HepG2 (cell line): ENCODE data around the gene SYNDIG1. TPM values are rescaled to one million over a fixed set of nuclear protein-coding genes. Genes with fewer than 3 reads are reported as not detected.

Experiments
- ATAC-seq: fragments of 200-7000 bp; cut with Tn5 transposase; 3 replicates; pipeline ENCODE4 v1.9.1; 2020; ENCODE audit warnings: mild to moderate bottlenecking, moderate library complexity
- BruUV-seq: library from RNA; stranded (reverse); fragments of 400-500 nt; replicated peaks from 2 replicates; lab custom pipeline; 2021; lab: Mats Ljungman, UMichigan
- CTCF ChIA-PET: fragments of 300-600 bp; formaldehyde crosslinking; extraction: SDS; loops from one replicate; lab custom pipeline; 2021; ENCODE audit warnings: low total read pairs, inconsistent platforms, low intra/inter-chr PET ratio; lab: Yijun Ruan, JAX
- POLR2A ChIA-PET: fragments of 350-600 bp; sonication (Branson Sonifier 250); formaldehyde crosslinking; loops from one replicate; lab custom pipeline; 2020; ENCODE audit warnings: antibody characterized with exemption, inconsistent platforms; lab: Yijun Ruan, JAX
- DNase-seq: peaks from one replicate; pipeline ENCODE4 v3.0.0-alpha.2; 2015; ENCODE audit warnings: low spot score
- FAIRE-seq: peaks from 3 replicates; lab custom pipeline; 2011; peaks lifted over from hg19 to GRCh38; lab: Jason Lieb, UNC
- H2AFZ ChIP-seq: one replicate; pipeline ENCODE4 v1.6.1; 2011; ENCODE audit warnings: low read length, inconsistent platforms
- H3K27ac ChIP-seq: fragments of 300-600 bp; 3 replicates; pipeline ENCODE4 v1.8.0; 2011; ENCODE audit warnings: mixed run types, mild to moderate bottlenecking, mixed read lengths, low read length, inconsistent platforms; ENCODE audit not compliant: insufficient read depth; ENCODE audit errors: extremely low read length
- H3K27me3 ChIP-seq, 2 experiments: fragments of 200-600 bp in 1 of 2; 2 replicates in 1 of 2; 3 replicates in 1 of 2; pipeline versions ENCODE4 v1.6.0 to v1.8.0; 2011; ENCODE audit warnings: low read length in 2 of 2, mild to moderate bottlenecking in 2 of 2, moderate library complexity in 2 of 2, inconsistent platforms in 1 of 2; ENCODE audit not compliant: insufficient read depth in 2 of 2, control insufficient read depth in 1 of 2
- H3K36me3 ChIP-seq, 2 experiments: fragments of 200-600 bp in 1 of 2; replicated peaks in 1 of 2; 2 replicates in 1 of 2; 3 replicates in 1 of 2; pipeline versions ENCODE4 v1.5.1 to v1.8.0; 2011; ENCODE audit warnings: low read length in 2 of 2, inconsistent platforms in 1 of 2; ENCODE audit not compliant: insufficient read depth in 2 of 2, control insufficient read depth in 1 of 2
- H3K4me1 ChIP-seq: 2 replicates; pipeline ENCODE4 v1.5.1; 2012; ENCODE audit warnings: low read length, inconsistent platforms; ENCODE audit not compliant: insufficient read depth
- H3K4me2 ChIP-seq: 2 replicates; pipeline ENCODE4 v1.6.0; 2011; ENCODE audit warnings: low read depth, low read length, inconsistent platforms
- H3K4me3 ChIP-seq, 3 experiments: fragments of 200-600 bp in 1 of 3; sonication (generic), shearing (Covaris generic) in 1 of 3; replicated peaks in 1 of 3; 2 replicates each; pipeline ENCODE4 v1.5.1; 2011 to 2016; ENCODE audit warnings: low read length in 3 of 3, inconsistent platforms in 2 of 3, low read depth in 2 of 3, mild to moderate bottlenecking in 2 of 3, control low read depth in 1 of 3, mixed read lengths in 1 of 3; ENCODE audit not compliant: insufficient read depth in 1 of 3
- H3K79me2 ChIP-seq: one replicate; pipeline ENCODE4 v1.6.1; 2011; ENCODE audit warnings: low read length, inconsistent platforms; ENCODE audit not compliant: insufficient read depth
- H3K9ac ChIP-seq: 2 replicates; pipeline ENCODE4 v1.6.0; 2011; ENCODE audit warnings: mild to moderate bottlenecking, low read depth, low read length, inconsistent platforms; ENCODE audit not compliant: insufficient read depth
- H3K9me3 ChIP-seq: 2 replicates; pipeline ENCODE4 v1.5.1; 2012; ENCODE audit warnings: mild to moderate bottlenecking, low read length
- H4K20me1 ChIP-seq: 2 replicates; pipeline ENCODE4 v1.6.0; 2011; ENCODE audit warnings: inconsistent platforms, mild to moderate bottlenecking, low read length, moderate library complexity; ENCODE audit not compliant: insufficient read depth
- CENPX ChIP-seq: sonication (generic); formaldehyde crosslinking; IDR thresholded peaks from 2 replicates; pipeline ENCODE4 v1.9.0; 2021; ENCODE audit warnings: mild to moderate bottlenecking, missing genetic modification reagents, moderate library complexity
- HOXD1 ChIP-seq: sonication (generic); formaldehyde crosslinking; IDR thresholded peaks from 2 replicates; pipeline ENCODE4 v1.5.0; 2020; ENCODE audit warnings: missing genetic modification reagents
- NBN ChIP-seq: fragments of 450-650 bp; conservative IDR thresholded peaks from 2 replicates; pipeline ENCODE4 v1.6.1; 2017
- RFX3 ChIP-seq: IDR thresholded peaks from 2 replicates; pipeline ENCODE4 v1.6.1; 2016; ENCODE audit warnings: missing biosample characterization, missing genetic modification reagents
- SP140L ChIP-seq: sonication (generic); formaldehyde crosslinking; IDR thresholded peaks from 2 replicates; pipeline ENCODE4 v1.4.0; 2020; ENCODE audit warnings: missing genetic modification reagents, borderline replicate concordance
- SRF ChIP-seq: IDR thresholded peaks from 2 replicates; pipeline ENCODE4 v1.6.1; 2011; ENCODE audit warnings: mild to moderate bottlenecking, low read depth, low read length, moderate library complexity
- STAT5B ChIP-seq: sonication (generic); formaldehyde crosslinking; IDR thresholded peaks from 2 replicates; pipeline ENCODE4 v1.4.0; 2020; ENCODE audit warnings: missing genetic modification reagents
- ZNF512 ChIP-seq: sonication (generic); formaldehyde crosslinking; IDR thresholded peaks from 2 replicates; pipeline ENCODE4 v1.4.0; 2020; ENCODE audit warnings: mild to moderate bottlenecking, missing genetic modification reagents
- ZNF704 ChIP-seq: sonication (generic); formaldehyde crosslinking; IDR thresholded peaks from 2 replicates; pipeline ENCODE4 v1.8.1; 2023; ENCODE audit warnings: mild to moderate bottlenecking, inconsistent platforms, moderate library complexity, missing genetic modification reagents, borderline replicate concordance
- ZNF784 ChIP-seq: sonication (generic); formaldehyde crosslinking; IDR thresholded peaks from 2 replicates; pipeline ENCODE4 v1.5.1; 2020; ENCODE audit warnings: missing genetic modification reagents, mild to moderate bottlenecking, borderline replicate concordance
- WGBS: methylation state at CpG from one replicate; pipeline ENCODE4 v1.1.6; 2017; ENCODE audit warnings: low lambda C conversion rate; 5-methylcytosine and 5-hydroxymethylcytosine counted together
- in situ Hi-C: cut with HindIII; loops from 2 replicates; pipeline ENCODE4 v1.10.0; 2017; ENCODE audit warnings: low pct_unique_long_range_greater_than_20kb; ENCODE audit not compliant: extremely low pct_ligation_motif_present
- intact Hi-C: fragments of 100-400 bp; cut with micrococcal nuclease; formaldehyde crosslinking; loops from one replicate; pipeline ENCODE4 v1.10.0; 2022; ENCODE audit not compliant: unreplicated experiment
- polyA plus RNA-seq, 8 experiments: library from polyadenylated mRNA; depleted of rRNA in 3 of 8; stranded (reverse) in 7 of 8; unstranded in 1 of 8; fragments of >200 nt; fragmentation: Illumina TruSeq in 4 of 8; extraction: Trizol in 4 of 8; gene quantifications; 2 replicates each; pipeline versions ENCODE4 v1.2.1 to v1.2.3, GENCODE V29; 2011 to 2016; ENCODE audit warnings: low read depth in 4 of 8, missing spikeins in 1 of 8, mixed read lengths in 1 of 8; ENCODE audit not compliant: insufficient read depth in 1 of 8
- total RNA-seq, 5 experiments: library from RNA; depleted of rRNA; stranded (reverse); fragments of >200 nt; fragmentation: Illumina TruSeq; extraction: Trizol; gene quantifications; 2 replicates each; pipeline ENCODE4 v1.2.3, GENCODE V29; 2016; ENCODE audit warnings: low read depth in 1 of 5
- TF ChIP-seq, protein P1 (sequence below): sonication (generic); formaldehyde crosslinking; IDR thresholded peaks from 2 replicates; pipeline ENCODE4 v1.4.0; 2020; ENCODE audit warnings: mild to moderate bottlenecking, low read depth, missing genetic modification reagents
- TF ChIP-seq, protein P2 (sequence below): sonication (generic); formaldehyde crosslinking; IDR thresholded peaks from 2 replicates; pipeline ENCODE4 v1.5.1; 2020; ENCODE audit warnings: mild to moderate bottlenecking, missing genetic modification reagents
- TF ChIP-seq, protein P3 (sequence below): sonication (generic); formaldehyde crosslinking; IDR thresholded peaks from 2 replicates; pipeline ENCODE4 v1.4.0; 2020; ENCODE audit warnings: mild to moderate bottlenecking, low read depth, missing genetic modification reagents

Gene SYNDIG1
- total and polyA plus RNA-seq, 2 of the 13 experiments (the other 11 are each of a cell fraction or from before 2014, with no cell fraction given): not detected

GRCh38 chr20:24648481-24648880 is 179.1 kb downstream of the SYNDIG1 start (continued):
- TF ChIP-seq, protein P1, sequence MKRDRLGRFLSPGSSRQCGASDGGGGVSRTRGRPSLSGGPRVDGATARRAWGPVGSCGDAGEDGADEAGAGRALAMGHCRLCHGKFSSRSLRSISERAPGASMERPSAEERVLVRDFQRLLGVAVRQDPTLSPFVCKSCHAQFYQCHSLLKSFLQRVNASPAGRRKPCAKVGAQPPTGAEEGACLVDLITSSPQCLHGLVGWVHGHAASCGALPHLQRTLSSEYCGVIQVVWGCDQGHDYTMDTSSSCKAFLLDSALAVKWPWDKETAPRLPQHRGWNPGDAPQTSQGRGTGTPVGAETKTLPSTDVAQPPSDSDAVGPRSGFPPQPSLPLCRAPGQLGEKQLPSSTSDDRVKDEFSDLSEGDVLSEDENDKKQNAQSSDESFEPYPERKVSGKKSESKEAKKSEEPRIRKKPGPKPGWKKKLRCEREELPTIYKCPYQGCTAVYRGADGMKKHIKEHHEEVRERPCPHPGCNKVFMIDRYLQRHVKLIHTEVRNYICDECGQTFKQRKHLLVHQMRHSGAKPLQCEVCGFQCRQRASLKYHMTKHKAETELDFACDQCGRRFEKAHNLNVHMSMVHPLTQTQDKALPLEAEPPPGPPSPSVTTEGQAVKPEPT (CRISPR knock-in tag): no peak
- TF ChIP-seq SRF (no peak), STAT5B (no peak)

GRCh38 chr20:24648919-24649318 is 179.5 kb downstream of the SYNDIG1 start:
- Histone ChIP-seq H2AFZ (no peak overlapping the region), H3K4me3 (no peak overlapping the region), H3K9ac (no peak overlapping the region), H3K4me2 (no peak overlapping the region), H3K4me1 (no peaks in the 10 kb centered on the region), H3K79me2 (no peaks in the 10 kb centered on the region), H3K9me3 (no peaks in the 10 kb centered on the region), H4K20me1 (no peaks in the 10 kb centered on the region), H3K27me3 (peaks cover 6 to 24% of the 10 kb centered on the region in 2 experiments; a peak in 4 of 5 replicates), H3K27ac (no peak overlapping the region), H3K36me3 (no peaks in the 10 kb centered on the region)
- FAIRE-seq: no peak
- in situ Hi-C loops: no loop called here
- no peak for ATAC-seq
- no TSS peak for BruUV-seq
- ChIA-PET CTCF (no interaction called here), POLR2A (no interaction called here)
- intact Hi-C loops: no loop called here
- 0% methylated on average over 2 of the region's 2 CpGs for WGBS
- no peak for DNase-seq
- TF ChIP-seq, protein P2, sequence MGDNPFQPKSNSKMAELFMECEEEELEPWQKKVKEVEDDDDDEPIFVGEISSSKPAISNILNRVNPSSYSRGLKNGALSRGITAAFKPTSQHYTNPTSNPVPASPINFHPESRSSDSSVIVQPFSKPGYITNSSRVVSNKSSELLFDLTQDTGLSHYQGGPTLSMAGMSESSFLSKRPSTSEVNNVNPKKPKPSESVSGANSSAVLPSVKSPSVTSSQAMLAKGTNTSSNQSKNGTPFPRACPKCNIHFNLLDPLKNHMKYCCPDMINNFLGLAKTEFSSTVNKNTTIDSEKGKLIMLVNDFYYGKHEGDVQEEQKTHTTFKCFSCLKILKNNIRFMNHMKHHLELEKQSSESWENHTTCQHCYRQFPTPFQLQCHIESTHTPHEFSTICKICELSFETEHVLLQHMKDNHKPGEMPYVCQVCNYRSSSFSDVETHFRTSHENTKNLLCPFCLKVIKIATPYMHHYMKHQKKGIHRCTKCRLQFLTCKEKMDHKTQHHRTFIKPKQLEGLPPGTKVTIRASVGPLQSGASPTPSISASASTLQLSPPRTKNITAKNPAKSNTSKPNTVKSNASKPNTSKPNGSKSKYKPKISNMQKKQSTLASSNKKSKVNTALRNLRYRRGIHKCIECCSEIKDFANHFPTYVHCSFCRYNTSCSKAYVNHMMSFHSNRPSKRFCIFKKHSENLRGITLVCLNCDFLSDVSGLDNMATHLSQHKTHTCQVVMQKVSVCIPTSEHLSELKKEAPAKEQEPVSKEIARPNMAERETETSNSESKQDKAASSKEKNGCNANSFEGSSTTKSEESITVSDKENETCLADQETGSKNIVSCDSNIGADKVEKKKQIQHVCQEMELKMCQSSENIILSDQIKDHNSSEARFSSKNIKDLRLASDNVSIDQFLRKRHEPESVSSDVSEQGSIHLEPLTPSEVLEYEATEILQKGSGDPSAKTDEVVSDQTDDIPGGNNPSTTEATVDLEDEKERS (CRISPR knock-in tag): no peak
- TF ChIP-seq, protein P3, sequence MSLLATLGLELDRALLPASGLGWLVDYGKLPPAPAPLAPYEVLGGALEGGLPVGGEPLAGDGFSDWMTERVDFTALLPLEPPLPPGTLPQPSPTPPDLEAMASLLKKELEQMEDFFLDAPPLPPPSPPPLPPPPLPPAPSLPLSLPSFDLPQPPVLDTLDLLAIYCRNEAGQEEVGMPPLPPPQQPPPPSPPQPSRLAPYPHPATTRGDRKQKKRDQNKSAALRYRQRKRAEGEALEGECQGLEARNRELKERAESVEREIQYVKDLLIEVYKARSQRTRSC (CRISPR knock-in tag): no peak
- TF ChIP-seq HOXD1 (CRISPR knock-in tag) (no peak), CENPX (no peak), SP140L (CRISPR knock-in tag) (no peak), RFX3 (CRISPR knock-in tag) (no peak), ZNF512 (CRISPR knock-in tag) (no peak), ZNF704 (CRISPR knock-in tag) (no peak), ZNF784 (no peak), NBN (no peak)
